NCI-H146 treated with DMSO at 0.1 percent for 48 hours (cell line): ENCODE data around the gene LMO2.
A peak's percentile ranks its signal among the peaks of the same experiment; 100 is the strongest.

ENCODE experiments used
- DNase-seq: peaks from one replicate; lab custom pipeline; 2025; ENCODE audit not compliant: unreplicated experiment; lab: John Stamatoyannopoulos, UW

The LMO2 gene

DNA sequence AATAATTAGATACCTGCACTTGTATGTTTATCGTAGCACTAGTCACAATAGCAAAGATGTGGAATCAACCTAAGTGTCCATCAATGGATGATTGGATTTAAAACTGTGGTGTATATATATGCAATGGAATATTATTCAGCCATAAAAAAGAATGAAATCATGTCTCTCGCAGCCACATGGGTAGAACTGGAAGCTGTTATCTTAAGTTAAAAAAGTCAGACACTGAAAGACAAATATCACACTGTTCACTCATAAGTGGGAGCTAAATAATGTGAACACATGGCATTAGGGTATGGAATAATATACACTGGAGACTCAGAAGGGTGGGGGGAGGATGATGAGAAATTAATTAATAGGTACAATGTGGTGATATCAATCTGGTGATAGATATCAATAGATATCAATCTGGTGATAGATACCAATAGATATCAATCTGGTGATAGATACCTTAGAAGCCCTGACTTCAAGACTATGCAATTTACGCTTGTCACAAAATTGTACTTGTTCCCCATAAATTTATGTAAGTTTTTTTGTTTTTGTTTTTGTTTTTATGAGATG lies 2.0 kb downstream of the LMO2 start:
- no peak for DNase-seq

DNA sequence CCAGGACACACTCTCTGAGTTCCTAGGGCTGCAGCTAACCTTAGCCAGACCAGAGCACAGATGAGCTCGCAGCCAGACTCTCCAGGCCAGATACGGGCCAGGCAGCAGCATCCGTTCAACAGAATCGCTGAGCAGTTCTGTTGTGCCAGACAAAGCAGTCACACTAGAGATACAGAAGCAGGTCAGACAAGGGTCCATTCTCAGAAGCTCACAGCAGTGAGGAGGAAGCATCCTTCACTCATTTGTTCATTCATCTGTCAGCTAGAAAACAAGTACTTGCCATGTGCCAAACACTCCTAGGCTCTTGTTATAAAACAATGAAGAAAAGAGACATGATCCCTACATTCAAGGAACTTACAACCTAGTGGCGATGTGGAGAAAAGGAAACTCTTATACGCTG lies 2.6 kb downstream of the LMO2 start:
- DNase-seq, result no peak

DNA sequence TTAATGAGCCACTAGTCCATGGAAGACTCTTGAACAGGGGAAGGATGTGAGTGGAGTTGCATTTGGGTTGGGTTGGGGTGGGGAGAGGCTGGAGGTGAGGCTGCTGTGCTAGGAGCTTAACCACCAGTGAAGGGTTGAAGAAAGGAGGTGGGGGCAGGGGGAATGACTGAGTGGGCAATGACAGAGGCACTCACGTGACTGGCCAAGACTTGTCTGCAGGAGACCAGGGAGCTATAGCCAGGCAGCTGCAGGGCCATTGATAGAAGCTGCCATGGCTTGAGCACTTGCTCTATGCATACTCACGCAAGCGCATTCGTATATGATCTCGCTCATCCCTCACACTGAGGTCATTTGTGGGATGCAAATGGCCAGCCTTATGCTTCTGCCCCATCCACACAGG lies 4.0 kb downstream of the LMO2 start:
- no peak for DNase-seq

- no peak for DNase-seq
Measured at GRCh38 chr11:33885338-33886005, 6.4 kb downstream of the LMO2 start.

DNA sequence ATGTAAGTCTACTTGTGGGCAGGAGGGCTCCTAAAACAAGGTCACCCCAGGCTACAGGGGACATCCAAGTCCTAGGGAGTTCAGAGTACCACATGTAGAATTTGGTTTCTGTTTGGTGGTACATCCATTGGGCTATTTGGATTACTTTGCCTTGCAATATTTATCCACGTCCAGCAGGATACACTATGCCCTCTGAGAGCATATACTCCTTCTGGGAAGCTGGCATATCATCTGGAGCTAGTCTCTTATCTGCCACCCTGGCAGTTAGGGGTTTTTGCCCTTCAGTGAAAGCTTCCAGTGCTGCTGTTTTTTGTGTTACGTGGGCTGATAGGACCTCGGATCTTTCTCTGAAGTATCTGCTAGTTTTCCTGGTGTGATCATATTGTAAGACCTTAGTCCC lies 7.3 kb downstream of the LMO2 start:
- no peak for DNase-seq

- DNase-seq, result no peak
Measured at GRCh38 chr11:33884035-33884434, 7.8 kb downstream of the LMO2 start.

GRCh38 chr11:33881651-33882503 lies 10.0 kb downstream of the LMO2 start:
- DNase-seq, result no peak

DNA sequence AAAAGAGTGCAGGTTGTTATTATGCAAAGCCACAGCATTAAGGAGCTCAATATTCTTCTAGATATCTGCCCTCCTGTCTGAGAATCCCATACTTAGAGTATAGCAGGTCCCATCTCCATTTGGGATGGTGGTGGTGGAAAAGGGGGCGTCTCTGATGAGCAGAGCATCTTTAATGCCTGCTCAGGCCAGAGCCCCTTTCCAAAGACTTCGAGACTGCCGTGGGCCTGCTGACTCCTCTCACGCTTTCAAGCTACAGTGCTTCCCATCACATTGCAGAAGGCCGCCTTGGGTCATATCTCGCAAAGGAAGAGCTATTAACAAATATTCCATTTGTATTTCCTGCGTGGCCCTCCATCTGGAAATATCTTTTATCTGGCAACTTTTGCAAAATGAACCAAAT lies 10.9 kb downstream of the LMO2 start:
- no peak for DNase-seq

GRCh38 chr11:33879375-33879774 lies 12.5 kb downstream of the LMO2 start:
- no peak for DNase-seq

GRCh38 chr11:33877038-33877437 lies 14.8 kb downstream of the LMO2 start:
- no peak for DNase-seq

DNA sequence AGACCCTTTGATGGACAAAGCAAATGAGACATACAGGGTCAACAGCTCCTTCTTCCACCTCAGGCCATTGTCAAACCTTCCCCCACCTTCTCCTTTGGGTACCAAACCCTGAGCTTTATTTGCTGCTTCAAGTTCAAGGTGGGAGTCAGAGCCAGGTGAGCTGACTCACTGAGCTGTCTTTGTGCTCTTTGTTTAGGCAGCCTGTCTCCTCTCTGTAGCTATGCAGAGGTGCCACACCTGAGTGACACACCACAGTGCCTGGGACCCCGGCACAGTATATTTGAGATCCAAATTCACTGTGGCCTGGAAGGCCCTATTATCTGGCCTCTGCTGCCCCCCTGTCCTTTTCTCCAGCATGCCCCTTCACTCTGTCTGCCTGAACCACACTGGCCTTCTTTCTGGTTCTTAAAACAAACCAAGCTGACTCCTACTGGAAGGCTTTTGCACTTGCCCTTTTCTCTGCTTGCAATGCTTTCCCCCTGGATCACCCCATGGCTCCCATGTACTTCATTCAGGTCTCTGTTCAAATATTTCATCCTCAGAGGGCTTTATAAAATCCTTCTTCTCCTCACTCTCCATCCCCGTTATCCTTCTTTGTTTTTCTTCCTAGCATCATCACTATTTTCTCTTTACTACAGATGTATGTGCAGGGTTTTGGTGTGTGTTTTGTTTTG lies 16.1 kb downstream of the LMO2 start:
- no peak for DNase-seq

GRCh38 chr11:33874910-33875490 lies 16.9 kb downstream of the LMO2 start:
- DNase-seq, result no peak

DNA sequence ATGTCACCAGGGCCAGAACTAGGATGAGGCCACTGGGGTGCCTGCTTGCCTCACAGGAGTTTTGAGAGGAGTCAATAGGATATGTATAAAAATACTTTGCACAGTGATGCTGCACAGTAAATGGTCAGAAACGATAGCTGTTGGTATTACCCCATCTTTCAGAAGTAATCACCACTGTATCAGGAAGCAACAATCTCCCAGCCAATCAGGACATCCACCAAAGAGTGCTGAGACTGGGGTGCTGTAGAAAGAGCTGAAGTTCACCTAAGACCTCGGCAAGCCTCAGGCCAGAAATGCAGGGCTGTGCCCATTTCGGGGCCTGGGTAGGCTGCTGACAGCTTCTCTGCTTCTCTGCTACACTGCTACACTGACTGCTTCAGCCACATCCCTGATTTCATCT lies 17.4 kb downstream of the LMO2 start:
- DNase-seq, result no peak

DNA sequence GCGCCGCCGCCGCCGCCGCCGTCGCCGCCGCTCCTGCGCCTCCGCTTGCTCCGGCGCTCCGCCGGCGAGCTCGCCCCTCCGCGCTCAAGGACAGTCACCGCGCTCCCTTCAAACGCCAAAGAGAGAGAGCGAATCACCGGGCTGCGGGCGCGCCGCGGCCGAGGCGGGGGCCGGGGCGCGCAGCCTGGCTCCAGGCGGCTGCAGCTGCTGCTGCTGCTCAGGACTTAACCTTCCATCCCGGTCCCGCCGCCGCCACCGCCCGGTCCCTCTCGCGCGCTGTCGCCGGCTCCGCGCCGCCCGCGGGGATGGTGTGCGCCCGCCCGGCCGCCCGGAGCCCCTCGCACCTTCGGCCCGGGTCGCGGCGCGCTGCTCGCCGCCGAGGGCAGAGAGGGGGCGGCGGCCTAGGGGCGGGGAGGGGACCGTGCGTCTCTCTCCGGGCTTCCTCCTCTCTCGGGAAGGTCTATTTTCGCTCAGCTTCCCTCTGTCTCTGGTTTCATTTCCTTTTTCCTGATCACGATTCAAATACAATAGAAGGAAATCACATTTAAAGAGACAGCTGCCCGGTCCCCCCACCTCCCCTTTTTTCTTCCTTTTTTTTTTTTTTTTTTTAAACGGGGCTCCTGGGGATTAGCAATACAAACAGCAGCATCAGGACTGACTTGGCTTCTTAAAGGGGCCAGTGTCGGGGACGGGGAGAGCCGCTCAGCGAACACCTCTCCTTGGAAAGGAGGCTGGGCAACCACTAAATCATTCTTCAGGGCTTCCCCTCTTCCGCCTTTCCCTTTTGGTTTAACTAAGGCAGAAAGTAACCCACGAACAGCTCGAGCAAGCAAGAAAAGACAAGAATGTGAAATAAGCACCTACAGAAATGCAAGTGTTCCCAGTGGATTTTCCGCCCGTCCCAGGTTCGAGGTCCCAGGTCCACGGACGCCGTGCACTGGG lies 22.1 kb downstream of the LMO2 start:
- peak; percentile 6 for DNase-seq

- DNase-seq, result no peak
Measured at GRCh38 chr11:33868647-33869461, 23.0 kb downstream of the LMO2 start.

DNA sequence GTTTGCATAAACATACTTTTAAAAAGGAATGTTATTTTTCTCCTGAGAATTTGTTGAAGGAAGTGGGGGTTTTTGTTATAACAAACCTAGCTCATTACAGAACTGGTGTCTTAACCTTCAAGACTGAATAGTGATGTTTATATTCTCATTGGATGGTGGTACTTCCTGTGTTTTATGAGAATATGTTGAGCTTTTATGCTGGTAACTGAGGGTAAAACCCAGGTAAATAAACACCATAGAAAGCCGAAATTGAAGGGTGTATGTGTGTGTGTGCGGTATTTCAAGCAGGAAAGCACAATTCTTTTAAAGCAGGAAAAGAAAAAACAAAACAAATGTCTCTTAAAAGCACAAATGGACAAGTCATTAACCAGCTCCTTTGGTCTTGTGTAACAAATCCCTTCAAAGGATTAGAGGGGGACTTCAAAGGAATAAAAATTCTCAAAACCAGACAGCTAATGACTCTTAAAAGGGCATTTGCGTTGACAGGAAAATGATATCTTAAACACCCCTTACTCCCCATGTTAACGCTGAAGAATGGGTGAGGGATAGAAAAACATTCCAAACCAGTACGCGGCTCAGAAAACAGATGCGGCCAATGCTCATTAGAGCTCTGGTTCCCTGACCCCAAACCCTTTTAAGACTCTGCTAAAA lies 23.8 kb downstream of the LMO2 start:
- no peak for DNase-seq

DNA sequence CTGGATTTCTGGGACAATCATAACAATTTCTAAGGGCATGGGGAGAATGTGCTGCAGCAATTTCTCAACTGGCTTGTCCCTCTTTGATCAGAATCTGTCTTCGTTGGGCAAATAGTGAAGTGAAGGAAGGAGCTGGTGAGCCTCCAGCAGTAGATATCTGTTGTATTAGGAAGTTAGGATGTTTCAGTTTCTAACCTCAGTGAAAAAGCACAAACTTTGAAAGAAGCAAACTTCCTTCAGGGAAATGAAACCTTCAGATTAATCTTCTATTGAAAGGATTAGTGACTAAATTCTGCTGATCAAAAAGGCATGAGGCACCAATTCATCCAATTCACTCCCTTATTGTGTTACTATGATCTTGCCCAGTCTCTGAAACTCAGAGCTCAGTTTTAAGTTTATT lies 24.3 kb downstream of the LMO2 start:
- DNase-seq, result no peak

DNA sequence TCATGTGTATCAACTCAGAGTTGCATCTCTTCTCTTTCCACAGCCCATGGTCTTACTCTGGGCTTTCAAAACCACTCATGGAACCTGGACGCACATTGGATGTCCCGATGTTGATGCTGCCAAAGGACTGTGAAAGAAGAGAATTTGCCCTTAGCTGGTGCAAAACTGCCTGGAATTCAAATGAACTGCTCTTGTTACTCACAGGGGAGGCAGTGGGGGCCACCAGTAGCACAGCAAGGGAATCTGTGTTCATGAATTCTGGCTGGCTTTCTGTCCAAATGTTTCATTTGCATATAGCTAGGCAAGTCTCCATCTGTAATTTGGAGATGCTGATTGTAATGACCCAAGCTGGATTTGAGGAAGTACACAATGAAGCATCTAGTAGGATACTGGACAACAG lies 24.9 kb downstream of the LMO2 start:
- no peak for DNase-seq

DNA sequence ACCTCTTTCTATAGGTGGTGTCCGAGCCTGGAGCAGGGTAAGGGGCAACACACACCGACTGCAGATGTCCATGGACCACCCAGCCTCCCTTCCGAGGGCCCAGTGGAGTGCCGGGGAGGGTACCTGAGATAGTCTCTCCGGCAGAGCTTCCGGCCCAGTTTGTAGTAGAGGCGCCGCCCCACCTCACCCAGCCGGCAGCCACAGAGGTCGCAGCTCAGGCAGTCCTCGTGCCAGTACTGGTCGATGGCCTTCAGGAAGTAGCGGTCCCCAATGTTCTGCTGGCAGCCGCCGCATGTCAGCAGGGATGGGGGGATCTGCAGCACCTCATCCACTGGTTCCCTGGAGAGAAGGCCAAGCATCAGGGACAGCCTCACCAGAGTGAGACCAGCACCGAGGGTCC lies 27.4 kb downstream of the LMO2 start:
- DNase-seq, result no peak
